ENCODE measurements around the gene RGP1.

- TF ChIP-seq, protein P1, sequence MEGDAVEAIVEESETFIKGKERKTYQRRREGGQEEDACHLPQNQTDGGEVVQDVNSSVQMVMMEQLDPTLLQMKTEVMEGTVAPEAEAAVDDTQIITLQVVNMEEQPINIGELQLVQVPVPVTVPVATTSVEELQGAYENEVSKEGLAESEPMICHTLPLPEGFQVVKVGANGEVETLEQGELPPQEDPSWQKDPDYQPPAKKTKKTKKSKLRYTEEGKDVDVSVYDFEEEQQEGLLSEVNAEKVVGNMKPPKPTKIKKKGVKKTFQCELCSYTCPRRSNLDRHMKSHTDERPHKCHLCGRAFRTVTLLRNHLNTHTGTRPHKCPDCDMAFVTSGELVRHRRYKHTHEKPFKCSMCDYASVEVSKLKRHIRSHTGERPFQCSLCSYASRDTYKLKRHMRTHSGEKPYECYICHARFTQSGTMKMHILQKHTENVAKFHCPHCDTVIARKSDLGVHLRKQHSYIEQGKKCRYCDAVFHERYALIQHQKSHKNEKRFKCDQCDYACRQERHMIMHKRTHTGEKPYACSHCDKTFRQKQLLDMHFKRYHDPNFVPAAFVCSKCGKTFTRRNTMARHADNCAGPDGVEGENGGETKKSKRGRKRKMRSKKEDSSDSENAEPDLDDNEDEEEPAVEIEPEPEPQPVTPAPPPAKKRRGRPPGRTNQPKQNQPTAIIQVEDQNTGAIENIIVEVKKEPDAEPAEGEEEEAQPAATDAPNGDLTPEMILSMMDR (IDR thresholded peaks at IDR 0.05): no peak
- no peak for TF ChIP-seq POLR2A (IDR thresholded peaks at IDR 0.05)
Observed at GRCh38 chr9:35705836-35706430, 43.2 kb upstream of the RGP1 start.
